GM08714 (cell line): ENCODE data around the gene DDRGK1.

ENCODE experiments used
- H3K4me3 ChIP-seq: fragments of 200-500 bp; sonication (Bioruptor generic); 2 replicates; pipeline ENCODE4 v1.5.1; 2014; ENCODE audit warnings: mild to moderate bottlenecking, low read length, inconsistent platforms
- ZNF274 ChIP-seq: IDR thresholded peaks from 2 replicates; pipeline ENCODE4 v1.6.1; 2012; ENCODE audit warnings: mild to moderate bottlenecking, low read depth, low read length

Gene DDRGK1

GRCh38 chr20:3239026-3239866 lies 34.8 kb upstream of the DDRGK1 start, which contains the start of gene SLC4A11:
Gene SLC4A11 (minus strand): TSS chr20:3239190. CDS start chr20:3239137, 53 bp downstream.
- TF ChIP-seq ZNF274 = no peak

DNA sequence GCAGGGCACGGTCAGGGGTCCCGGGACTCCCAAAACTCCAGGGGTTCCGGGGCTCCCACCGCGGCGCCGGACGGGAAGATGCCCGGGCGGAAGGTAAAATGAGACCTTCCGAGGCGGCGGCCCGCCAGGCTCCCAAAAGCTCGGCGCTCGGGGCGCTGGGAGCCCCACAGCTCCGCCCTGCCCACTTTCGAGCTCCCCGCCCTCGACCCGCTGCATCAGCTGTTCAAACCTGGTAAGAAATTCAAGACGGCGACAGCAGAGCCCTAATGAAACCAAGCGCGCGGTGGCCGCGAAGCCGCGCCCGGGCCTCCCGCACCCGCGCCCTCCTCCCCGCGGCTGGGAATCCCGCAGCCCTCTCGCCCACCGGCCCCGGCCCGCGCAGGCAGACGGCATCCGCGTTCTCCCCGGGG lies 34.1 kb upstream of the DDRGK1 start:
- H3K4me3 ChIP-seq = peak overlapping the region; percentile 65; the same call in 1 of the 2 replicates
- TF ChIP-seq ZNF274 = no peak

More at GRCh38 chr20:3239026-3239866, 34.8 kb upstream of the DDRGK1 start, which contains the start of gene SLC4A11:
- H3K4me3 ChIP-seq = peak within 1 kb of the TSS; percentile 65; the same call in 1 of the 2 replicates

GRCh38 chr20:3237958-3238615 lies 33.6 kb upstream of the DDRGK1 start:
- no peak for TF ChIP-seq ZNF274
- H3K4me3 ChIP-seq = peak overlapping the region; percentile 65; the same call in 1 of the 2 replicates

DNA sequence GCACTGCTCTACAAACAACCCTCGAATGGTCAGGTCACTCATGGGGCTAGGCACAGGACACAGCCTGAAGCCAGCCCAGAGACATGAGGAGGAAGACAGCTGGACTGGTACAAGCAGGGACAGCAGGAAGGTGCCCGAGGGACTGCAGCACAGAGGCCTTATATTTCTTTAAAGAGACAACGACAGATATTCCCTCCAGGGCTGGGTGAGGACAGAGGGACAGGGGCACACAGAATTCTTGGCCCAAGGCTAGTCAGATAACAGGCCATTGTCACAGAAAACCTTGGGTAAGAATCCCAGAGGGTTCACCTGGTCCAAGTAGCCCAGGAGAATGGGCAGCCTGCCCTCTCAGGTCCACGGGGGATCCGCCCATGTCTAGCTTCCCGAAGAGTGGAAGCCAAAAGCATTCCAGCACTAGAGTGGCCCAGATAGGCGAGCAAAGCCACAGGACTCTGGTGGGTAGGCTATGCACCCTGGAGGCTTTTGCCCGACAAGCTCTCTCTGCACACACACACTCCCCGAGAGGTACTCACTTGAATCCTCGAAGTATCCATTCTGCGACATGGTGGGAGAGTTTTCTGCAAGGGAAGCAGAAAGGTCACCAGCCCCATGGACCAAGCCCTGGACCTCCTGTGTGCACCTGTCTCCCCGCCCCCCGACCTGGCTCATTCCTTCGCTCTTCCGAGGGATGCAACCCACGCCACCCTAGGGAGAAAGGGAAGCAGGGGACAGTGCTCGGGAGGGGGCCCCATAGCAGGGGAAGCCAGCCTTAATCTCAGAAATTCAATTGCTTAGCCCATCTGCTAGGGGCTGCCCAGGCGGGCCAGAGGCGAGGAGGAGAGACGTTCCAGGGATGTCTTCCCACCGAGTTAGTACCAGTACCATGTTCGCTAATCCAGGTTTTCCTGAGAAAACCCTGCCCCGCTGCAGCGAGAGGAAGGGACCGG lies 32.8 kb upstream of the DDRGK1 start:
- H3K4me3 ChIP-seq = no peak overlapping the region
- TF ChIP-seq ZNF274 = no peak

- no peak for TF ChIP-seq ZNF274
- H3K4me3 ChIP-seq = no peak overlapping the region
Measured at GRCh38 chr20:3235666-3236324, 31.3 kb upstream of the DDRGK1 start.

- no peak overlapping the region for H3K4me3 ChIP-seq
- TF ChIP-seq ZNF274 = no peak
Measured at GRCh38 chr20:3233991-3234498, 29.6 kb upstream of the DDRGK1 start.

- no peak overlapping the region for H3K4me3 ChIP-seq
- TF ChIP-seq ZNF274 = no peak
Measured at GRCh38 chr20:3233131-3233990, 28.9 kb upstream of the DDRGK1 start.

GRCh38 chr20:3231889-3232588 lies 27.6 kb upstream of the DDRGK1 start:
- H3K4me3 ChIP-seq = no peak overlapping the region
- TF ChIP-seq ZNF274 = no peak

DNA sequence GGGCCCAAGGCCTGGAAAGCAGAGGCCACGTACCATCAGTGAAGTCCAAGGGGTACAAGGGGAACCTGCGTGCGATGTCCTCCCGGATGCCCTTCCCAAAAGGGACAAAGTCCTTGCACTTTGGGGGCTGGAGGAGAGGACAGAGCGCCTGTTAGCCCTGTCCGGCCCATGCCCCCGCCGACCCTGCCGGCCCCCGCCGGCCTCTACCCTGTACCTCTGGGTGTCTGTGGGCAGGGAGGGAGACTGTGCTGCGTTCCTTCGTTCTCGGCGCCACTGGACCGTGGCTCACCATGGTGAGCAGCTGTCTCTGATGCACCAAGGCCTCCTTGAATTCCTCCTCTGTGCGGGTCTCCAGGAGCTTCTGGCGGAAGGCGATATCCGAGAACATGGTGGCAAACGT lies 26.6 kb upstream of the DDRGK1 start:
- H3K4me3 ChIP-seq = no peak overlapping the region
- TF ChIP-seq ZNF274 = no peak

- no peak overlapping the region for H3K4me3 ChIP-seq
- no peak for TF ChIP-seq ZNF274
Measured at GRCh38 chr20:3229798-3230197, 25.3 kb upstream of the DDRGK1 start.

DNA sequence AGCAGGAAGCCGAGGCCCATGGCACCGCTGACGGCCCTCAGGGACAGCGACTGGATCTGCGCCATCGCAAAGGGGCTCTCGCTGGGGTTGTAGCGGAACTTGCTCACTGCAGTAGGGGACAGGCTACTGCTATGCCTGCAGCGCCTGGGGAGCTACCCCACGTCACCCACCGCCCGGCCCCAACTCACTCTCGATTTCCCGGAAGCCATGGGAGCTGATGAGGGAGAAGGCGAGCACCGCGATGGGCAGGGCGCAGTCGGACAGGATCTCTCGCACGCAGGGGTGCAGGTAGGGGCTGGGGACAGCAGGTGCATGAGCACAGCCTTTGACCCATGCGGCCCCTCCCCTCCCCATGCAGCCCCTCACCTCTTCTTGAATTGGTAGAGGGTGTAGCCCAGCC lies 24.7 kb upstream of the DDRGK1 start:
- TF ChIP-seq ZNF274 = no peak
- no peak overlapping the region for H3K4me3 ChIP-seq

GRCh38 chr20:3228750-3229032 lies 24.2 kb upstream of the DDRGK1 start:
- H3K4me3 ChIP-seq = no peak overlapping the region
- no peak for TF ChIP-seq ZNF274
